ENCODE results near the gene ELMO1.
A peak's percentile ranks its signal among the peaks of the same experiment; 100 is the strongest.

Gene ELMO1

DNA sequence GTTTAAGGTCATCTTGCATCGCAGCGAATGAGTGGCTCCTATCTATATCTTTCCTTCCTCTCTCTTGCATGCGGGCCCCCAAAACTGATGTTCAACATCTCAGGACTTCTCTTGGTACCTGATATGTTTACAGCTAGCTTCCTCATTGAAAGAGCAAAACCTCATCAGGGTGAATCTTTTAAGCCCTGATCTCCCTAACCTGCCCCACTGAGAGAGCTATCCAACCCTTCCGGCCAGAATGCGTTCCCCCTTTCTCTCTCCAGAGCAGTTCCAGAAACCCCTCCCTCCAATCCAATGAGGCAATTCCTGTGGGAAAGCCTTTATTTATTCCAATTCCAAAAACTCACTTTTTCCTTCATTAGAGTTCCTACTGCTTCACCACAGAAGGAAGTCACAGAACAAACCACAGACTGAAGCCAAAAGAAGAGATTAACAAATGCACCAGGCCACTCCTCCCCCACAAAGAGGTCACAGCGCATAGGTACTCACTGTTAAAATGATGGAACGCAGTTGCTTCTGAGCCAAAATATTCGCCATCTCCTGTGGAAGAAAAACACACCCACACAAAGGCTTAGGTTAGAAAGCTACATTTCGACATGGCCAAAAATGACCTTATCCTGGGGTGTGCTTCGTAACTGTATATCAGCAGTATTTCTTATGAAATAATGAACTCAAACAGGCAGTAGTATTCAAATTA, 232.4 kb downstream of the ELMO1 start:
- no peak for DNase-seq (ENCODE audit: low spot score)

DNA sequence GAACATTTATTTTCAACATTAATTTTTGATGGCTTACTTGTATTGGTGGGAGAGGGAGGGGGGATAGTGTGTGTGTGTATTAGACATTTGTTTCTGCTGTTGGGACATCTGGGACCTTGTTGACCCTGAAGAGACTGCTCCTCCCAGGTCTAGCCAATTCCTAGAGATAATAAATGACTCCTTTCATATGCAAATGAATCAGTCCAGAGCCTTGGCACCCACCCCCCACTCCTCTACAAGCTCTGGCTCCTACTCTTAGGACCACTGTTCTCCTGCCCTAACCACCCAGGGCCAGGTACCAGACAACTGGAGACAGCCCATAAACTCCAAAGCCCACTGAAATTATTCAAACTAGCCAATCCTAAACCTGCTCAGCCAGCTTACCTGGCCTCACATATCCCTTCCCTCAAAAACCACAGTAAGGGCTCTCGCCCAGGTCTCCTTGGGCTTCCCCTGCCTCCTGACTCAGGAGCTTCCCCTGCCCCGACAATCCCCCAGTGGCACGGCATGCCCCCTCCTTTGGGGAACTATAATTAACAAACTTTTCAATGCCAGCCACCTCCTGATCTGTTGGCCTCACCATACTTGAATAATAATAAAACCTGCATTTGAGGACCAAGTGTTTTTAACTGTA, 233.3 kb downstream of the ELMO1 start:
- no peak for DNase-seq (ENCODE audit: low spot score)

DNA sequence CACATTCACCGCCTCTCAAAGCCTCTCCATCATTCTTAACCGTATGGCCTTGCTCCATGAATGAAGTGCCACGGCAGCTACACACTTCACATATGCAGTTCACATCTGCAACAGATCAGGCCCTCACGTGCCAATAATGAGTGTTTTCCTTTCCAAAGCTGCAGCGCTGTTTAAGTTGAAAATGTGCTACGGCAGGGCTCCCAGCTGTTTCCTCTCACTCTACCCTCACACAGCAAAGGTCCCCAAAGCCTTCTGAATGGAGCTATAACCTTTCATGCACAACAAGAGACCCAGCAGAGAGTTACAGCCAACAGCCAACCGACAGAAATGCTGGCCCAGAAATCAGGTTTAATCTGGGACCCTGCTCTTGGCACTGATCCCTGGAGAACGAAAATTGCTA, 236.1 kb downstream of the ELMO1 start:
- no peak for DNase-seq (ENCODE audit: low spot score)

DNA sequence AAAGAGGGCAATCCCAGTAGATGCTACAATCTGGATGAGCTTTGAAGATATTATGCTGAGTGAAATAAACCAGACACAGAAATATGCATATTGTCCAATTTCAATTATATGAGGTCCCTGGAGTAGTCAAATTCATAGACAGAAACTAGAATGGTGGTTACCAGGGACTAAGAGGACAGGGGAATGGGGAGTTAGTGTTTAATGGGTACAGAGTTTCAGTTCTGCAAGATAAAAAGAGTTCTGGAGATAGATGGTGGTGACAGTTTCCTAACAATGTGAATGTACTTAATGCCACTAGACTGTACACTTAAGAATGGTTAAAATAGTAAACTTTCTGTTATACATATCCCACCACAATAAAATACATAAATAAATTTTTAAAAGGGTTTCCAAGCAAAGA, 236.6 kb downstream of the ELMO1 start:
- no peak for DNase-seq (ENCODE audit: low spot score)

DNA sequence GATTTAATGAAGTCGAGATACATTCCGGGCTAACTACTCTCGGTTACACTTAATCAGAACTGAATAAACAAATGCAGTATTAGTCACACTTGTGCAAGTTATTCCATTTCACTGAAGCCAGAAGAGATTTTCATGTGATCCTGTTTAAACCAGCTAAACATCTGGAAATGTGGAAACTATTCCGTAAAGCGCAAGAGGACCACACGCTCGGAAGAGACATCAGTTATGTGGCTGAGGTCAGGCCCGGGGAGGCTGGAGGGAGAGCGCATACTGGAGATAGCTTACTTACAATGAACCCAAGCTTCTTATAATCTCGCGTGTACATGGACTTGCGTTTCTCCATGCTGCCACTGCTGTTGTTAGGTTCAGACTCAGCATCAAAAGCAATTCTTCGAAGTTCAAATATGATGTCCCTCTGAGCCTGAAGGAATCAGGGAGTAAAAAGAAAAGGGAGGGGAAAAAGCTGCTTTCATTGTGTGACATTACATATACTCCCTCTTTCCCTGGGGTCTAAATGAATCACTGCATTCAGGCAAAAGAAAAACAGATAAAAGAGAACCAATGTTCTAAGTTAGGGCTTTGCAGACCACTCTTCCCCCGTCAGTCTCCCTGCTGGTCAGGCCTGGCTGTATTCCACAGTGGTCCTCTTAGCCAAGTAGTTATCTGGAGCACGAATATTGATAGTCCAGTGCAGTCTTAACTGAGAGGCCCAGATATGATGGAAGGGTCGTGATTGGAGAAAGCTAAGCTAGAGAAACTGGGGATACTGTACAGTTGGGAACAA, 237.4 kb downstream of the ELMO1 start:
- DNase-seq (ENCODE audit: low spot score), result peak; percentile 19

DNA sequence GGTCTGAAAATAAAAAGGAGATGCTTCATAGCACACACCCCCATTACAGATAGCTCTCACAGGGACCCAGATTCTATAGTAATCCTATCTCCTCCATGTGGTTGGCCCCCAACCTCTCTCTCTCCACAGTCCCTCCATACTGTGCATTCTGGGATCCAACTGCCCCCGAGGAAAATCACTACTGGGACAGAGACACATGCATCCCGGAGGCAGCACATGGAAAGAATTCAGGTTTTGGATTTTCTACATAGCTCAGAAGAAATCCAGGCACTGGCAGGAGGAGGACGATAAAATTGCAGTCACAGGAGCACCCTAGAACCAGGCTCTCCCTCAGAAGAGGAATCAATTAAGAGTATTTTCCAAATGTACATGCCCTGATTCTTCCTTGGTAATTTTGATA, 239.5 kb downstream of the ELMO1 start:
- no peak for DNase-seq (ENCODE audit: low spot score)

DNA sequence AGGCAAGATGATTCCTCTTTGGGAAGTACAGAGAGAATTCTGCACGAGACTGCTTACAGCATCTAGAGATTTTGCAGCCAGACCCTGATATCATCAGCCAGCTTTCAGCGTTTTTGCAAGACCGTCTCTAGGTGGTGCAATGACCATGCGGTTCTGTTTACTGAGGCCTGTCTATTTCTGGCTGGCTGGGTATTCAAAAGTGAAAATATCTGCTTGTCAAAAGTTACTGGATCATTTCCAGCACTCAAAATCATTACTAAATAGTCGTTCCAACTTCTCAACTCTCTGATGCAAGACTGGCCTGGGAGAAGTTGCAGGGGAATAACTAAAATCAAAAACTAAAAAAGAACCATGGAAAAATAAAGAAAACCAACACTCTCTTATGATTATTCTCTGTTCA, 240.1 kb downstream of the ELMO1 start:
- DNase-seq (ENCODE audit: low spot score), result peak; percentile 32

DNA sequence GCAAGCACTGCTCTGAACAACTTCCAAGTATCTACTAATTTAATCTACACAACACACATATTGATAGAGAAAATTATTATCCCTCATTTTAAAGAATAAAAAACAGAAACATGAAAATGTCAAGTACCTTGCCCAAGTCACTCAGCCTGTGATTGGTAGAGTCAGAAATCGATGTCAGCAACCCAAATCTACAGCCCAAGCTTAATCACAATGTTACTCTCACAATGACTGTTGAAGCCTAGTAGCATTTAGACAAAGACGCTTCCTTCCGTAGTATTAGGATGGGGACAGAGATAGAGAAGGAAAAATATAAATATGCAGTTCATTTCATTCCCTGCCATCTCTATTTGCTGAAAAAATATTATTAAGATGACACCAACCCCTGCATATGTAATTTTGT, 242.5 kb downstream of the ELMO1 start:
- DNase-seq (ENCODE audit: low spot score), result no peak

DNA sequence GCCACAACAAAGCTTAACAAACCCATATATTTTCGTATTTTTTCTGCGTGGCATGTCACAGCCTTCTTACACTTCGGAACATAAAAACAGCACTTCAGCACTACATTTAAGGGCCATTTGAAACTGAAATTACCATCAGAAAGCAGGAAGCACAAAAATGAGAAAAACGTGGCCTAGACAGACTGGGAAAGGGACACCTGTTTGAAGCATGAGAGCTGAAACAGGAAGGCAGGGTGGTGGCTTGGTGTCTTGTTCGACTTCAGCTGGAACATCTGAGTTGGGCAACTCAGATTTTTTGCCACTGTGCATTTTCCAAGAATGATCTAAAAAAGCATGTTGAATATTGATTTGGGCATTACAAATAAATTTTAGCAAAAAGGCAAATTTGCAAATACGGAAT, 243.2 kb downstream of the ELMO1 start:
- DNase-seq (ENCODE audit: low spot score), result no peak

DNA sequence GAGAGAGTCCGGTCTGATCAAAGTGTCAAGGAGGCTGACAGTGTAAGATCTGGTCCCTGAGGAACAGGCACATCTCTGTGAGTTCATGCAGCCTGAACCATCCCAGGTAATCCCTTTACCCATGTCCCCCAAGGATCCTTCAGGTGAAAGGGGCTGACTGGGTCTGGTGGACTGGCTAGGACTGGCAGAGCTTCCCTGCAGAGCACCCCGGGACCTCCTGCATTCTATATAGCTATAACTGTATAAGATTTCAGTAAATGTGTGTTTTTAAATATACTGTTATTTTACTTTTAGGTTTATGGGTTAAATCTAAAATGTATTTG, 246.8 kb downstream of the ELMO1 start:
- DNase-seq (ENCODE audit: low spot score), result no peak

DNA sequence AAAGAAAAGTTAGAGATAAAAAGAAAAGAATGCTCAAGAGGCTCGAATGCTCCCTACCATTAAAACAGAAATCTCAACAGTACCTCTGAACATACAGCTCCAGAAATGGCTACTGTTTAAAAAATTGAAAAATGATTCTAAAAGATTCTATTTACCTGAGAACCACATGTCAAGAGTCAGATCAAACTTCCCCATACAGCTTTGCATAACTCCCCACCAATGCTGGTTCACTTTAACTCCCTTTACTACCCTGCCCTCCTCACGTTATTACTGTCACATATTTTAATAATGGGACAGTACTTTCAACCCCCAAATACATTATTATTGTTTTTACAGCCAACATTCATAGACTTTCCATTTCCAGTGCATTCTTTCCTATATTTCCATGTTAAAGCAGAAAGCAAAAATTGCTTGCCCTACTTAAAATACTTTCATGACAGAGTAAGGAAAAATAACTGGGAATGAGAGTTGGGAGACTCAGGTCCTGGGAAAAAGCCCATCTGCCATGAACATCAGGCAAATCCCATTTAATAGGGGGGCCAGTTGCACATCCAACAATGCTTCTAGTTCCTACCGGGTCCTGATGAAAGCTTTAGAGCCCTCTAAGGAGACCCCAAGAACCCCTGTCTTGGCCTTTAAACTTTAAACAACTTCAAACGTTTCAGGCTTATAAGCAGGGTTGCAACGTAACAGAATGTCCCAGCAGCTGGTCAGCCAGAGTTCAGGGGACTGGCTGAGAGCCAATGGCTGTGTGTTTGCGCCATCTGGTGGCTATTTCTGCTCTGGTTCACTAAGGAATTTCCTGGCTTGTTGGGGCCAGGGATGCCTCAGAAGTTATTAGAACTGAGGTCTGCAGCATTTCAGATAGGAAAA, 247.4 kb downstream of the ELMO1 start:
- peak; percentile 84 for DNase-seq (ENCODE audit: low spot score)

DNA sequence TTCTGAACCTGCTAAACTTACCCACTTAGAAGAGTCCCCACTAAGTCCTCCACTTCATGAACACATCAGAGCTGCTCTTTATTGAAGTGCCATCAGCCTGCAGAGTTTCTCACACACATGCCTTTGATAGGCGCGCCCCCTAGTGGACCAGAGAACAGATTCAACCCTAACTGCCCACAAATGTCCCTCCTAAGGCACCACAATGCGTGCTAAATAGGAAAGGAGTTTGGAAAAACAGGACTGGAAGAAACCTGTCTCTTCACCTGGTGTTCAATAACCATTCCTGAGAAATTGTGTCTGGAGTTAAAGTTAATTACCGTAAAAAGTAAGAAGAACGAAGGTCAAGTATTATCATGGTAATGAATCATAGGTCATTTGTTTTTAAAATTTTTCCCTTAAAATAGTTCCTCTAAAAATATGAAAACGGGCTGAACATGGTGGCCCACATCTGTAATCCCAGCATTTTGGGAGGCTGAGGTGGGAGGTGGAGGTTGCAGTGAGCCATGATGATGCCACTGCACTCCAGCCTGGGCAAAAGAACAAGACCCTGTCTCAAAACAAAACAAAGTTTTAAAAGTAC, 249.7 kb downstream of the ELMO1 start:
- DNase-seq (ENCODE audit: low spot score), result peak; percentile 63

DNA sequence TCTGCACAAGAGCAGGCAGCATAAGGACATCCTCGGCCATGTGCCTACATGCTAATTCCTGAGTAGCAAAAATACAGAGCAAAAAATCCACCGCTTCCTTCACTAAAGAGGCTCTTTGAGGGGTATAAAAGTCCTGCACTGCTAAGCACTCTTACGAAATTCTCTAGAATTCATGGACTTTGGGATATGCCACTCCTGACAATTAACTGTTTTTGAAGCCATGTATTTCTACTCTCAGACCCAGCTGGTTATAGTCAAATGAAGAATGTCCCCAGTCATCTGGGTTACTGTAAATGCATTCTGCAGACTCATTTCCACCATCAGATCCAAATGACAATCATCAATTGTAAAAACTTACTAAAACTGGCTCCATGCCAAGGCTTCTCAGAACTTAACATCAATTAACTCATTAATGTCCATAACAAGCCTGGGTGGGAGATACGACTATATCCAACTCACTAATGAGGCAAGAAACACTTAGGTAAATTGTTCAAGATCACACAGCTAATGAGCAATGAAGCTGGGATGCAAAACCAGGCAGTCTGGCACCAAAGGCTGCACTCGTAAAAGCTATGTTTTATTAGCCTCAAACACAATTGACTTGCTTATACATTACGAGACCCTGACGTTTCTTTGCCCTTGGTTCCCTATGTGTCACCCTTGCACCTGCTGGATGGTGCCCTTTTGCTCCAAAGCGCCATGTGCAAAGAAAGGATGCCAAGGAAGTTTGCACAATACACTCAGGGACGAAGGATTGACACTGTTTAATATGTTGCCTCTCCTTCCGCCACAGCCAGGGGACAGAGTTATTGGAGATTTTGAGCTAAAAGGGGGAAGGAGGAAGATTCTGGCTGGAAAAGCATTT, 250.4 kb downstream of the ELMO1 start:
- DNase-seq (ENCODE audit: low spot score), result no peak

DNA sequence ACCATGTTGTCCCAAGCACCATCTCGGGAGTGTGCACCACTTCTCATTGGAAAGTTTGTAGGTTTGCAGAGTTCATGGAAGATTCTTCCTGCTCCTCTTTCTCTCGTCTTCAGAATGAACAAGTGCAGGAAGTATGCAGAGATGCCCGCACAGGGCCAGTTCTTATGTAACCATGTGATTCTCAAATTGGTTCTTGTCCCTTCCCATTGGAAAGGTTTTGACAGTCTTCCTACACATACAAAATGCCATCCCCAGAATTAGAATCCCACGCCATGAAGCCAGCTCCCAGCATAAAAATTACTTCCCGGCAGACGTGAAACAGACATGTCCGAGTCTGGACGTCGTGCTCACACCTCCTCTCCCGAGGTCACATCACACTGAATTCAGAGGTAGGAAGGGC, 251.6 kb downstream of the ELMO1 start:
- DNase-seq (ENCODE audit: low spot score), result no peak

DNA sequence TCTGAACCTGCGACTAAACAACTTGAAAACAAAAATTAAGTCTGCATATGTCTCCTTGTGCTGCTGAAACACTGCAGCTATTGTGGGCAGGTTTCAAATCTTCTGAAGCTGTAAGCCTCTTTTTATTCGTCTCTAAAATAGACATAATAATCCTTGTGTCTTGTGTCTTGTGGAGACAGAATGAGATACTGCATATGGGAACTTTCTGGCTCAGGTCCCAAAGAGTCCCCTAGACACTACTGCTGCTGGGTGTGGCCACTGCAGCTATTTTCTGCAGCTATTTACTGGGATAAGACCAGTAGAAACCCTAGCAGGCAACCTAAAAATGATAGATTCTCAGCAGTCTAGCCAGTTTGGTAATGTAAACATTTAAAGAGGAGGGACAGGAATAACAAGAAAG, 252.0 kb downstream of the ELMO1 start:
- DNase-seq (ENCODE audit: low spot score), result no peak

DNA sequence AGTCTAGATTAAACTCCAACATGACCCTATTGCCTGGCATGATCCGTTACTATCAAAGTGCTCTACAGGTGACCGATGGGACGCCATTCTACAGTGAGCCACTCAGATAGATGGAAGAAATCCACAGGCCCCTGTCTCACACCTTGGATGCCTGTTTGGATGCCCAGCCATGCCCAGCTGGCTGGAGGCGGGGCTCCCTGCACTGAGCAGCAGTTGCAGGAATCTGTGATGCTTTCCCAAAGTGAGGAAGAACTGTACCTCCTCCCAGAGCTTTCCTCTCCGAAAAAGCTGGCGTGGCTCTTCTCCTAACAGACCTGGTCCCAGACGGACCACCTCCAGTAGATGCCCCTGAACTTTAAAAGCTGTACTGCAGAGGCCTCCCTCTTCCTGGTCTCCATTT, 253.3 kb downstream of the ELMO1 start:
- DNase-seq (ENCODE audit: low spot score), result no peak

DNA sequence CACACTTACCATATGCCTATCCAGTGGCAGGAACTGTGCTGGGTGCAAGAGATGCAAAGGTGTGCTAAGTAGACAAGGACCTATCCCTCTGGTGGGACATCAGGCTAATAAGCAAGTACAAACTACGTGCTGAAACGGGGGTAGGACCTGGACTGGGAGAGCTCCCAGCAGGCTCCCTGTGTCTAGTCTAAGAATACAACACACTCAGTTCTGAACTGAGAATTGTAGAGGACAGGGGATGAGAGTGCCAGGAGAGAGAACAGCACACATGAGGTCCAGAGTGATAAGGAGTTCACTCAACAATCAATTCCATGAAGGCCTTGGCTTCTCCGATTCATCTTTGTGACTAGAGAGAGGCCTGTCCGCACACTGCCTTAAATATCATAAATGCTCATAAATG, 253.7 kb downstream of the ELMO1 start:
- DNase-seq (ENCODE audit: low spot score), result no peak

DNA sequence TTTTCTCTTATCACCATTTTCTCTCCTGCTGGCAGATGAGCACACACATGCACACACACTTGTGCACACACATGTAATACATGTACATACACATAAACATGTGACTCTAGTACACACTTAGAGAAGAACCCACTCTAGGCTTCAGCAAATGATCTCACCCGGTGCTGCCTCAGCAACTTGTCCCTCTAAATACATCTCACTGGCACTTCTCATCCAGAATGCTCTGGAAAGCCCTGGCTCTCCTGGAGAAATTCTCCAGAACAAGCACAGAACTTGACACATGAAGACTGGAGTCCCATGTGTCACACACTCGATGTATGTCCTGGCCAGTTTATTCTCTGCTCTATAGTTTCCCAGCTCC, 254.9 kb downstream of the ELMO1 start:
- DNase-seq (ENCODE audit: low spot score), result no peak

DNA sequence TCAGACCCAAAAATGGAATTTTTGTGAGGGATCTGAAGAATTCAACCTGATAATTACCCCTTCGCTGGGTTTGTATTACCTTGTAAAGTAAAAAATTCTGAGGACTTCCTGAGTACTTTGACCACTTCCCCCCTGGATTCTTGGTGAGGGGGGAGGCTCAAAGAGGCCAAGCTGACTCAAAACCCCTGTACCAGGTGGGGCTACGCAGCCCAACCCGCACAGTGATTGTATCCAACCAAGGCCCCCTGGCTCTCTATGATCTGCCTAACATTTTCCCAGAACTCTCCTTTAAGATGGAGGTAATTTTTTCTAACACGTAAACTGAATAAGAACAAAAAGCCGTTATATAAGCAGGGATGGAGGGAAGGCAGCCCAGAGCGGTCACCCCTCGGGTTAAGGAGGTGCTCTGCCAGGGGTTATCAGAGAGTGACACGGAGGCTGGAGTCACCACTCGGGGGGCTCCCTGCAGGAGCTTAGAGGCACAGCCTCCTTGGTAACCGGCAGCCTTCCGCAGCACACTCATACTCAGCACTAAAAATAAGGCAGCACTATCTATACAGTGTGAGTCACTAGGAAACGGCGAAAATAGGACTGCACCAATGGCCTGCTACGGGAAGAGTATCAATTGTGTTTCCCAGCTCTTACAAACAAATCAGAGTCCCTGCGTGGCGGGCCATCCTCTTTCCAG, 255.4 kb downstream of the ELMO1 start:
- no peak for DNase-seq (ENCODE audit: low spot score)

DNA sequence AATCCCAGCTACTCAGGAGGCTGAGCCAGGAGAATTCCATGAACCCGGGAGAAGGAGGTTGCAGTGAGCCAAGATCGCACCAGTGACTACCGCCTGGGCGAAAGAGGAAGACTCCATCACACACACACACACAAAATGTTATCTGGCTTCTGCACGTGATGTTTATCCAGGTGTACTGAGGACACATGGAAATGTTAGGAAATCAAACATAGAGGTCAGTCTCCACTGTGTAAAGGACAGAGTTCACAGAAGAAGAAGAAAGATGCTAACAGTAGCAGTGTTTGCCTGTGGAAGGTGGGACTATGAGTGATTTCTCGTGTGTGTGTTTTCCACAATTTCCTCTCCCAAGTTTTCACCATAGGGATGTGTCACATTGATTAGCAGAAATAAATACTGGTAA, 256.9 kb downstream of the ELMO1 start:
- no peak for DNase-seq (ENCODE audit: low spot score)

DNA sequence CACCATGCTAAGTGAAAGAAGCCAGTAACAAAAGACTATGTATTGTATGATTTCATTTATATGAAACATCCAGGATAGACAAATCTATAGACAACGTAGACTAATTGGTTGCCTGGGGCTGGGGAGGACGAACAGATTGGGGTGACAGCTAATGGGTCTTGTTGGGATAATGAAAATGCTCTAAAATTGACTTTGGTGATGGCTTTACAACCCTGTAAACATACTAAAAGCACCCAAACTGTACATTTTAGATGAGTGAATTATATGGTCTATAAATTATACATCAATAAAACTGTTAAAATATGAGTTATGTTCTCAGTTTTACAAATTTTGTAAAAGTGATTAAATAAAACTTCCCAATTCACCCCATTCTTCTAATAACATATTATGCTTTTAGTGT, 261.5 kb downstream of the ELMO1 start:
- no peak for DNase-seq (ENCODE audit: low spot score)

Measured in AG08396 (cell line).